ENCODE results near the gene SLC27A4.
A peak's percentile ranks its signal among the peaks of the same experiment; 100 is the strongest.
"Not testable (repeated sequence)": the region's sequence is repeated elsewhere in the genome, so short reads cannot be mapped to it uniquely, and the experiment has no call there.

SLC27A4 gene

DNA sequence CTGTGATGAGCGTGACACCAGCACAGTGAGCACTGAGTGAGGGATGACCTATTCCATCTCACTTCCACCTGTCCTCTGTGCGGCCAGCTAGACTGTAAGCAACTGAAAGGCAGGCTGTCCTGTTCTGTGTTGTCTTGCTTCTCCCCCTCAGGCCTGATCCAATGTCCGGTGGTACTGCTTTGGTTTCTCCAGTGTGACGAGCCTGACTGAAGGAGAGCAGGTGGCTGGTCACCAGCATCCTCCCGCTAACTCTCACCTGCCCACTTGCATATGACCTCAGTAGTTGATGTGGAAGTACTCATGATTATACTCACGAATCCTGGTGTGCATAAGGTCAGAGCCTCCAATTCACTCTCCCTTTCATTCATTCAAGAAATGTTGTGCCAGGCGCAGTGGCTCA lies 2.4 kb upstream of the SLC27A4 start:
- H3K4me1 Mint-ChIP-seq, result peaks cover 7% of the 10 kb centered on the region

GRCh38 chr9:128338852-128339614 lies 1.3 kb upstream of the SLC27A4 start:
- peak overlapping the region; percentile 90 for H3K4me3 Mint-ChIP-seq
- H3K4me1 Mint-ChIP-seq; H3K27me3 Mint-ChIP-seq; H3K9me3 Mint-ChIP-seq; DNase-seq (ENCODE audit: low spot score in 2 of 2); H3K36me3 Mint-ChIP-seq (ENCODE audit: insufficient read depth); H3K27ac Mint-ChIP-seq (ENCODE audit: low read depth); ATAC-seq (replicated peaks; ENCODE audit: extremely low read depth, poor library complexity, severe bottlenecking): not testable (repeated sequence)

More for the DNA sequence above, 2.4 kb upstream of the SLC27A4 start:
- Mint-ChIP-seq H3K27me3 (no peaks in the 10 kb centered on the region), H3K27ac (ENCODE audit: low read depth) (no peak overlapping the region), H3K4me3 (no peak overlapping the region), H3K9me3 (no peaks in the 10 kb centered on the region), H3K36me3 (ENCODE audit: insufficient read depth) (peaks cover 5% of the 10 kb centered on the region)
- ATAC-seq (replicated peaks; ENCODE audit: extremely low read depth, poor library complexity, severe bottlenecking) (no peak), DNase-seq (ENCODE audit: low spot score in 2 of 2) (no peak)

- Mint-ChIP-seq H3K4me1 (peaks cover 7% of the 10 kb centered on the region), H3K27me3 (no peaks in the 10 kb centered on the region), H3K9me3 (no peaks in the 10 kb centered on the region), H3K27ac (ENCODE audit: low read depth) (peak overlapping the region; percentile 37), H3K36me3 (ENCODE audit: insufficient read depth) (peaks cover 13% of the 10 kb centered on the region), H3K4me3 (peak overlapping the region; percentile 90)
- ATAC-seq (replicated peaks; ENCODE audit: extremely low read depth, poor library complexity, severe bottlenecking) (peak; percentile 45), DNase-seq (ENCODE audit: low spot score in 2 of 2) (peak in 1 of 2 donors; percentile 13)
Observed at GRCh38 chr9:128340691-128341434, 536 bp downstream of the SLC27A4 start.

GRCh38 chr9:128341435-128341849 lies 1.1 kb downstream of the SLC27A4 start:
- H3K4me1 Mint-ChIP-seq, result peaks cover 7% of the 10 kb centered on the region
- H3K9me3 Mint-ChIP-seq, result no peaks in the 10 kb centered on the region
- H3K27me3 Mint-ChIP-seq, result no peaks in the 10 kb centered on the region
- ATAC-seq (replicated peaks; ENCODE audit: extremely low read depth, poor library complexity, severe bottlenecking) (peak; percentile 58), DNase-seq (ENCODE audit: low spot score in 2 of 2) (peak; percentile 42 to 45)
- peak overlapping the region; percentile 90 for H3K4me3 Mint-ChIP-seq
- H3K36me3 Mint-ChIP-seq (ENCODE audit: insufficient read depth), result peaks cover 13% of the 10 kb centered on the region
- peak overlapping the region; percentile 37 for H3K27ac Mint-ChIP-seq (ENCODE audit: low read depth)

DNA sequence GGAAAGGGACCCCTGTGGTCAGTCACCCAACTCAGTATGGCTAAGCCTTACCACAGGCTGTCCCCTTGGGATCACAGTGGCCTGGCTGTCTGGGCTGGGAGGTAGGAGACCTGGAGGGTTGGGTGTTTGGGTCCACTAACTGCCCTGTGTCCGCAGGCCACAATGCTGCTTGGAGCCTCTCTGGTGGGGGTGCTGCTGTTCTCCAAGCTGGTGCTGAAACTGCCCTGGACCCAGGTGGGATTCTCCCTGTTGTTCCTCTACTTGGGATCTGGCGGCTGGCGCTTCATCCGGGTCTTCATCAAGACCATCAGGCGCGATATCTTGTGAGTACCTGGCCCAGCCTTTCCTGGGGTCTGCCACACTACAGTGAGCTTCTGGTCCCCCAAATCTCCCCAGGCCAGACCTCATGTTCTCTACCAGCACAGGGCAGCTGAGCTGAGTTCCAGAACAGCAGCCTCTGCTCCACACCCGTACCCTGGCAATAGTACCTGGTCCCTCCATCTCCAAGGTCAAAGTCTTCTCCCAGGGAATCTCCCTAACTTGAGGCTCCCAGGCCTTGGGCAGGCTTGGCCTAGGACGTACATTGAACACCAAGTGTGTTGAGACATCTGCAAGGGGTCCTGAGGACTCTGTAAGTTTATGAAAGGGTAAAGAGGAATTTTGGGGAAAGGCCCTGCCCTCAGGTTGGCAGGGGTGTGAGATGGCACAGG lies 2.8 kb downstream of the SLC27A4 start:
- ATAC-seq (replicated peaks; ENCODE audit: extremely low read depth, poor library complexity, severe bottlenecking), result no peak
- H3K27ac Mint-ChIP-seq (ENCODE audit: low read depth), result no peak overlapping the region
- H3K27me3 Mint-ChIP-seq, result no peaks in the 10 kb centered on the region
- H3K4me1 Mint-ChIP-seq, result peaks cover 7% of the 10 kb centered on the region
- DNase-seq (ENCODE audit: low spot score in 2 of 2), result no peak
- peaks cover 19% of the 10 kb centered on the region for H3K36me3 Mint-ChIP-seq (ENCODE audit: insufficient read depth)
- H3K4me3 Mint-ChIP-seq, result no peak overlapping the region
- no peaks in the 10 kb centered on the region for H3K9me3 Mint-ChIP-seq

GRCh38 chr9:128343855-128344254 lies 3.5 kb downstream of the SLC27A4 start:
- peaks cover 7% of the 10 kb centered on the region for H3K4me1 Mint-ChIP-seq
- DNase-seq (ENCODE audit: low spot score in 2 of 2) (no peak), ATAC-seq (replicated peaks; ENCODE audit: extremely low read depth, poor library complexity, severe bottlenecking) (no peak)
- peaks cover 21% of the 10 kb centered on the region for H3K36me3 Mint-ChIP-seq (ENCODE audit: insufficient read depth)
- H3K27me3 Mint-ChIP-seq, result no peaks in the 10 kb centered on the region
- no peak overlapping the region for H3K4me3 Mint-ChIP-seq
- H3K27ac Mint-ChIP-seq (ENCODE audit: low read depth), result no peak overlapping the region
- H3K9me3 Mint-ChIP-seq, result no peaks in the 10 kb centered on the region

DNA sequence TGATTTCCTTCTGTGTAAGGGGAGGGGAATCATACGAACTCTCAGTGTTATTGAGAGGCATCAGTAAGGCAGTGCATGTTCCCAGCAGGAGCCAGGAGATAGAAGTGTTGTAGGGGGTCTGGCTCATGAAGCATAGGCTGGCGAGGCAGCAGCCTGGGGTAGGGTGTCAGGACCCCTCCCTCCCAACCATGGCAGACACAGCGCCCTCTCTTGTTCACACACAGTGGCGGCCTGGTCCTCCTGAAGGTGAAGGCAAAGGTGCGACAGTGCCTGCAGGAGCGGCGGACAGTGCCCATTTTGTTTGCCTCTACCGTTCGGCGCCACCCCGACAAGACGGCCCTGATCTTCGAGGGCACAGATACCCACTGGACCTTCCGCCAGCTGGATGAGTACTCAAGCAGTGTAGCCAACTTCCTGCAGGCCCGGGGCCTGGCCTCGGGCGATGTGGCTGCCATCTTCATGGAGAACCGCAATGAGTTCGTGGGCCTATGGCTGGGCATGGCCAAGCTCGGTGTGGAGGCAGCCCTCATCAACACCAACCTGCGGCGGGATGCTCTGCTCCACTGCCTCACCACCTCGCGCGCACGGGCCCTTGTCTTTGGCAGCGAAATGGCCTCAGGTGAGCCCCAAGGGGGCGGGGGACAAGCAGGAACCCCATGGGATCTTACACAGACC lies 4.7 kb downstream of the SLC27A4 start:
- H3K36me3 Mint-ChIP-seq (ENCODE audit: insufficient read depth), result peaks cover 21% of the 10 kb centered on the region
- ATAC-seq (replicated peaks; ENCODE audit: extremely low read depth, poor library complexity, severe bottlenecking) (no peak), DNase-seq (ENCODE audit: low spot score in 2 of 2) (no peak)
- H3K4me1 Mint-ChIP-seq, result peaks cover 7% of the 10 kb centered on the region
- H3K27ac Mint-ChIP-seq (ENCODE audit: low read depth), result no peak overlapping the region
- H3K4me3 Mint-ChIP-seq, result no peak overlapping the region
- H3K27me3 Mint-ChIP-seq, result no peaks in the 10 kb centered on the region
- no peaks in the 10 kb centered on the region for H3K9me3 Mint-ChIP-seq

DNA sequence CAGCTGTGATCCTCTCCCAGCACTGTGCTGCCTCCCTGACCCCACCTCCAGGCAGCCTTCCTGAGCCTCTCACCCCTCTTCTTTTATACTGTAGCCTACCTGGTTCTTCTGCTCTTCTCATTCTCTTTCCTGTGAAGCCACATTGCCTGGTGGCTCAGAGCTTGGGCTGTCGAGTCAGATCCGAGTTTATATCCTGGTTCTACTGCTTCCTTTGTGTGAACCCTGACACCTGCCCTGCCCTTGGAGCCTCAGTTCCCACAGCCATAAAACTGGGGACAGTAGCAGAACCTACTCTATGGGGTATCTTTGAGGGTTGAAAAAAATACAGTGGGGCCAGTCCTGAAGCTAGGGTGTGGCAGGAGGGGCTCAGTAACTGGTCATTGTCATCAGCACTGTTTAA lies 8.8 kb downstream of the SLC27A4 start:
- peaks cover 27% of the 10 kb centered on the region for H3K36me3 Mint-ChIP-seq (ENCODE audit: insufficient read depth)
- H3K27me3 Mint-ChIP-seq, result no peaks in the 10 kb centered on the region
- no peak overlapping the region for H3K4me3 Mint-ChIP-seq
- DNase-seq (ENCODE audit: low spot score in 2 of 2) (no peak), ATAC-seq (replicated peaks; ENCODE audit: extremely low read depth, poor library complexity, severe bottlenecking) (no peak)
- no peak overlapping the region for H3K27ac Mint-ChIP-seq (ENCODE audit: low read depth)
- H3K4me1 Mint-ChIP-seq, result no peaks in the 10 kb centered on the region
- no peaks in the 10 kb centered on the region for H3K9me3 Mint-ChIP-seq

- no peaks in the 10 kb centered on the region for H3K4me1 Mint-ChIP-seq
- DNase-seq (ENCODE audit: low spot score in 2 of 2), result no peak
Observed at GRCh38 chr9:128349772-128350171, 9.4 kb downstream of the SLC27A4 start.

DNA sequence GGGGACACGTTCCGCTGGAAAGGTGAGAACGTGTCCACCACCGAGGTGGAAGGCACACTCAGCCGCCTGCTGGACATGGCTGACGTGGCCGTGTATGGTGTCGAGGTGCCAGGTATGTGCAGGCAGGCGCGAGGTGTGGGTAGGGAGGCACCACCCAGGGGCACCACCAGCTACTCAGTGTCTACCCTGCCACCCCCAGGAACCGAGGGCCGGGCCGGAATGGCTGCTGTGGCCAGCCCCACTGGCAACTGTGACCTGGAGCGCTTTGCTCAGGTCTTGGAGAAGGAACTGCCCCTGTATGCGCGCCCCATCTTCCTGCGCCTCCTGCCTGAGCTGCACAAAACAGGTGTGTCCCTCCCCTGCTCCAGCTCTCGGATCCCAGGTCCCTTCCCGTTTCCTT lies 15.1 kb downstream of the SLC27A4 start:
- H3K9me3 Mint-ChIP-seq, result no peaks in the 10 kb centered on the region
- ATAC-seq (replicated peaks; ENCODE audit: extremely low read depth, poor library complexity, severe bottlenecking), result no peak
- H3K27ac Mint-ChIP-seq (ENCODE audit: low read depth), result peak overlapping the region; percentile 24
- peaks cover 25% of the 10 kb centered on the region for H3K36me3 Mint-ChIP-seq (ENCODE audit: insufficient read depth)
- no peaks in the 10 kb centered on the region for H3K27me3 Mint-ChIP-seq
- DNase-seq (ENCODE audit: low spot score in 2 of 2), result no peak
- H3K4me3 Mint-ChIP-seq, result no peak overlapping the region
- no peaks in the 10 kb centered on the region for H3K4me1 Mint-ChIP-seq

More at GRCh38 chr9:128349772-128350171, 9.4 kb downstream of the SLC27A4 start:
- H3K9me3 Mint-ChIP-seq, result no peaks in the 10 kb centered on the region
- peaks cover 27% of the 10 kb centered on the region for H3K36me3 Mint-ChIP-seq (ENCODE audit: insufficient read depth)
- H3K27ac Mint-ChIP-seq (ENCODE audit: low read depth), result no peak overlapping the region
- H3K27me3 Mint-ChIP-seq, result no peaks in the 10 kb centered on the region
- no peak overlapping the region for H3K4me3 Mint-ChIP-seq
- no peak for ATAC-seq (replicated peaks; ENCODE audit: extremely low read depth, poor library complexity, severe bottlenecking)

DNA sequence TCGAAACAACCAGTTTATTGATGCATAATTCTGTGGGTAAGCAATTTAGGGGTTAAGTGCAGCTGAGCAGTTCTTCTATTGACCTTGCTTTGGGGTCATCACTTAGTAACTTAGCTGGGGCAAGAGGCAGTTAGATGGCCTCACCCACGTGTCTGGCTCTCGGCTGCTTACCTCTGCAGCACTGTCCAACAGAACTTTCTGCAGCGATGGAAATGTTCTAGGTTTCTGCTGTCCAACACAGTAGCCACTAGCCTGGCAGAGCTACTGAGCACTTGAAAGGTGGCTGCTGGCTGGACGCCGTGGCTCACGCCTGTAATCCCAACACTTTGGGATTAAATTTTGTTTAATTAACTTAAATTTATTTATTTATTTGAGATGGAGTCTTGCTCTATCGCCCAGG lies 17.8 kb downstream of the SLC27A4 start:
- no peak for ATAC-seq (replicated peaks; ENCODE audit: extremely low read depth, poor library complexity, severe bottlenecking)
- no peak overlapping the region for H3K27ac Mint-ChIP-seq (ENCODE audit: low read depth)

GRCh38 chr9:128358861-128359260 lies 18.5 kb downstream of the SLC27A4 start:
- Mint-ChIP-seq H3K27ac (ENCODE audit: low read depth) (no peak overlapping the region), H3K27me3 (no peaks in the 10 kb centered on the region), H3K4me3 (no peak overlapping the region), H3K4me1 (peaks cover 12% of the 10 kb centered on the region), H3K36me3 (ENCODE audit: insufficient read depth) (peaks cover 8% of the 10 kb centered on the region), H3K9me3 (no peaks in the 10 kb centered on the region)
- no peak for ATAC-seq (replicated peaks; ENCODE audit: extremely low read depth, poor library complexity, severe bottlenecking)
- no peak for DNase-seq (ENCODE audit: low spot score in 2 of 2)

More for the DNA sequence above, 17.8 kb downstream of the SLC27A4 start:
- peaks cover 15% of the 10 kb centered on the region for H3K36me3 Mint-ChIP-seq (ENCODE audit: insufficient read depth)
- no peak for DNase-seq (ENCODE audit: low spot score in 2 of 2)
- peaks cover 12% of the 10 kb centered on the region for H3K4me1 Mint-ChIP-seq
- H3K27me3 Mint-ChIP-seq, result no peaks in the 10 kb centered on the region
- H3K9me3 Mint-ChIP-seq, result no peaks in the 10 kb centered on the region
- H3K4me3 Mint-ChIP-seq, result no peak overlapping the region
